ENCODE results near the gene RAB5IF. TPM values are rescaled to one million over a fixed set of nuclear protein-coding genes. Genes with fewer than 3 reads are reported as not detected.
A peak's percentile ranks its signal among the peaks of the same experiment; 100 is the strongest.

RAB5IF gene
- total and polyA plus RNA-seq, 2 of the 8 experiments (the other 6 are each of a cell fraction or from before 2014, with no cell fraction given) = 95.5 to 148 TPM

- Histone ChIP-seq H3K14ac (ENCODE audit: insufficient read length) (no peak overlapping the region), H3K23me2 (ENCODE audit: low read depth, low read length) (no peaks in the 10 kb centered on the region), H2BK20ac (ENCODE audit: low read length) (no peak overlapping the region), H2BK12ac (ENCODE audit: low read depth, low read length) (0 out of 2 replicates have a peak overlapping the region, but pooled peaks have one; percentile 23), H2BK5ac (ENCODE audit: low read depth, low read length) (no peak overlapping the region), H3K56ac (replicated peaks; ENCODE audit: insufficient read length, low read depth, low read length) (no peak overlapping the region), H3K4me3 (ENCODE audit: extremely low read depth in 1 of 4, insufficient read depth in 2 of 4, low read depth in 3 of 4, low read length in 4 of 4) (no peak overlapping the region), H4K91ac (replicated peaks; ENCODE audit: insufficient read length, low read length) (peak overlapping the region; percentile 65), H2AK5ac (ENCODE audit: low read depth, low read length) (no peak overlapping the region), H3K4ac (replicated peaks; ENCODE audit: insufficient read length, low read depth, low read length) (no peak overlapping the region), H3K4me1 (replicated peaks in 1 of 4; ENCODE audit: control insufficient read depth in 3 of 4, insufficient read depth in 4 of 4, low read length in 3 of 4) (no peaks in the 10 kb centered on the region; a peak in 2 of 7 replicates), H2AFZ (ENCODE audit: low read length) (no peak overlapping the region), H3K4me2 (ENCODE audit: insufficient read depth in 1 of 2, low read depth in 2 of 2, low read length in 2 of 2) (no peak overlapping the region), H3K36me3 (ENCODE audit: control insufficient read depth in 2 of 4, insufficient read depth in 4 of 4, low read length in 3 of 4) (no peaks in the 10 kb centered on the region), H3K79me1 (ENCODE audit: low read depth, low read length) (no peaks in the 10 kb centered on the region), H4K8ac (ENCODE audit: extremely low read depth, insufficient read depth, low read length) (no peak overlapping the region), H3K9ac (replicated peaks in 1 of 4; ENCODE audit: extremely low read depth in 1 of 4, low read depth in 3 of 4, low read length in 3 of 4) (no peak overlapping the region), H2BK120ac (replicated peaks; ENCODE audit: low read depth, low read length) (peak overlapping the region; percentile 74), H3K9me3 (ENCODE audit: insufficient read depth in 2 of 2, low read depth in 1 of 2, low read length in 1 of 2) (no peaks in the 10 kb centered on the region), H3K27me3 (replicated peaks in 1 of 4; ENCODE audit: control insufficient read depth in 3 of 4, extremely low read depth in 1 of 4, insufficient read depth in 3 of 4, low read length in 3 of 4) (no peaks in the 10 kb centered on the region), H3K79me2 (ENCODE audit: control insufficient read depth in 1 of 2, insufficient read depth in 2 of 2, low read length in 2 of 2) (no peaks in the 10 kb centered on the region), H2BK15ac (ENCODE audit: low read length) (peak overlapping the region; percentile 18; the same call in 1 of the 2 replicates), H4K20me1 (replicated peaks in 1 of 2; ENCODE audit: control insufficient read depth in 1 of 2, insufficient read depth in 2 of 2, low read length in 2 of 2) (no peaks in the 10 kb centered on the region), H4K5ac (ENCODE audit: insufficient read length, low read depth, low read length) (no peak overlapping the region), H3K18ac (ENCODE audit: extremely low read depth, low read length) (no peak overlapping the region), H3K23ac (ENCODE audit: insufficient read length) (no peak overlapping the region), H3K27ac (ENCODE audit: low read depth, low read length) (no peak overlapping the region)
- DNase-seq (ENCODE audit: low read depth in 1 of 2, low spot score in 2 of 2) = no peak
- FAIRE-seq = no peak
- WGBS, 2 experiments (ENCODE audit: extremely low coverage in 1 of 2, insufficient coverage in 1 of 2, insufficient read length in 1 of 2, insufficient replicate concordance in 2 of 2, low coverage in 1 of 2, low lambda C conversion rate in 2 of 2, missing lambda C conversion rate in 1 of 2) = 93% methylated on average over 6 of the region's 6 CpGs; no CpG with 5 or more reads in 1 of the 2 experiments
- no peak for TF ChIP-seq RFX5 (IDR thresholded peaks at IDR 0.05; ENCODE audit: borderline replicate concordance, low read depth, low read length)
- TF ChIP-seq USF2 (IDR thresholded peaks at IDR 0.05; ENCODE audit: low read length) = no peak
- TF ChIP-seq PHF8 (conservative IDR thresholded peaks at IDR 0.05; ENCODE audit: low read depth, low read length) = no peak
- TF ChIP-seq BCL11A (IDR thresholded peaks at IDR 0.05; ENCODE audit: low read depth in 2 of 2, low read length in 2 of 2) = no peak
- no peak for TF ChIP-seq EGR1 (IDR thresholded peaks at IDR 0.05; ENCODE audit: borderline replicate concordance, low read depth, low read length)
- no peak for TF ChIP-seq SIN3A (conservative IDR thresholded peaks at IDR 0.05 in 1 of 2, IDR thresholded peaks at IDR 0.05 in 1 of 2; ENCODE audit: low read depth in 1 of 2, low read length in 2 of 2)
- no peak for TF ChIP-seq CBX5 (IDR thresholded peaks at IDR 0.05; ENCODE audit: low read depth, low read length)
- TF ChIP-seq TEAD4 (IDR thresholded peaks at IDR 0.05; ENCODE audit: low read depth, low read length) = no peak
- no peak for TF ChIP-seq JUND (IDR thresholded peaks at IDR 0.05; ENCODE audit: low read length)
- ChIA-PET CTCF (ENCODE audit: partially characterized antibody) (interaction anchor here (0.7 to 9.9 kb wide), 13 partner anchors 9 to 321 kb away, joined by 3 to 92 read pairs (median 8); partner anchors contain the start of genes RAB5IF and SLA2), POLR2A (ENCODE audit: partially characterized antibody) (interaction anchor here (1.0 to 1.4 kb wide), 3 partner anchors 16 to 45 kb away, joined by 3 read pairs; no protein-coding TSS in a partner anchor)
Observed at GRCh38 chr20:36631646-36632045, 26.1 kb downstream of the RAB5IF start.
